Ramos (cell line): ENCODE results near the gene GLI2.

ENCODE experiments used
- in situ Hi-C: fragments of 300-500 bp; cut with MboI; formaldehyde crosslinking; loops from one replicate; pipeline ENCODE4 v1.14.3; 2022; ENCODE audit warnings: low sequenced_read_pairs; ENCODE audit not compliant: unreplicated experiment

The GLI2 gene

DNA sequence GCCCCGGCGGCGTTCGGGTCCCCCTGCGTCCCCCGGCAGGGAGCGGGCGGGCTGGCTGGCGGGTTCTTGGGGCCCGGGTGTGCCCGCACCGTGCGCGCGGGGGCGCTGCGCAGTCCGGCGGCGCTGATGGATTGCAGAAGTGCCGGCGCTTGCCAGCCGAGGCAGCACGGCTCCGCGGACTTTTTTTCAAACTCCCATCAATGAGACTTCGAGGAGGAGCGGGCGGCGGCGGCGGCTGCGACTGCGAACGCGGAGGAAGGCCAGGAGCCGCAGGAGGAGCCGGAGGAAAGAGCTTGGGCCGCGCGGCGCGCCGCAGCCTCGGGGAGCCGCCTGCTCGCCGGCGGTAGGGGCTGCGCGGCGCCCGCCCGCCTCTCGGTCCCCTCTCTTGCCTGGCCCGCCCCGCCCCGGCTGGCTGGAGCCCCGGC lies at the start of gene GLI2:
Gene GLI2, plus strand, starts transcription at position 123 of the 425 bp plus-strand sequence. CDS start 61,453 bp downstream, outside the sequence.
- in situ Hi-C loops, result no loop called here

DNA sequence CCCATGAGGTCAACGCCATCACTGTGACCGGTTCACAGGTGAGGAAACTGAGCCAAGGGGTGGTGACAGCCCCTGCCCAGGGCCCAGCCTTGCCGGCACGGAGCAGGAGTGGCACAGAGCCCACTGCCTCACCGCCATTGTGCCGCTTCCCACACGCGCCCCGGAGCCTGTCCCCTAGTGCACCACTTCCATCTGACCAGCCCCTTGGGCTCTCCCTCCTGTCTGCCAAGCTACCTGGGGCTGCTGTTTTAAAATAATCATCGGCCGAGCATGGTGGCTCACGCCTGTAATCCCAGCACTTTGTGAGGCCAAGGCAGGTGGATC lies 49.7 kb upstream of the GLI2 start:
- in situ Hi-C loops, result loop anchor here (25.0 kb wide), 1 partner anchor 974 kb away; no protein-coding TSS in a partner anchor

DNA sequence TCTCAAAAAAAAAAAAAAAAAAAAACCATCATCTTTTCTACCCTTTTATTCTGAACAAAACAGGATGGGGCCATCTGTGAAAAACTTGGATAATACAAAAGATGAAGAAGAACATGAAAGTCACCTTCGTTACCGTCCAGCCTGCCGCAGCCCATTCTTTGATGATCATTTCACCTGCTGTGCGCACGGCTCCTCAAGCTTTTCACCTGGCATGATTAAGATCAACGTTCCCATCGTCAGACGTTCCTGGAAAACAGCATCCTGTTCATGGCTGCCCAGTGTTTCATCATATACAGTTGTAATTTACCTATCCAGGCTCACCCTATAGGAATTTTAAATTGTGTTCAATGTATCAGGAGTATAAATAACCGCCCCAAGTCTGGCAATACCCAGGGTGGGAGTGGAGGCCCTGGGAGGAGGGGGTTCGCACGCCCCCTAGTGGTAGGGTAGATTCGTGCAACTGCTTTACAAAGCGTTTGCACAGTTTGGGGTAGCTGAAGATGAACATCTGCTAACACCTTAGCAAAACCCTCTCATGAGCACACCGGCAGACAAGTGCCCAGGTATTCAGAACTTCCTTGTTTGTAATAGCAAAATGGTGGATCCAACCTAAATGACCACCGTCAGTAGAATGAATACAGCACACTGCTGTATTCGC lies 49.0 kb upstream of the GLI2 start:
- in situ Hi-C loops, result loop anchor here (25.0 kb wide), 1 partner anchor 974 kb away; no protein-coding TSS in a partner anchor

DNA sequence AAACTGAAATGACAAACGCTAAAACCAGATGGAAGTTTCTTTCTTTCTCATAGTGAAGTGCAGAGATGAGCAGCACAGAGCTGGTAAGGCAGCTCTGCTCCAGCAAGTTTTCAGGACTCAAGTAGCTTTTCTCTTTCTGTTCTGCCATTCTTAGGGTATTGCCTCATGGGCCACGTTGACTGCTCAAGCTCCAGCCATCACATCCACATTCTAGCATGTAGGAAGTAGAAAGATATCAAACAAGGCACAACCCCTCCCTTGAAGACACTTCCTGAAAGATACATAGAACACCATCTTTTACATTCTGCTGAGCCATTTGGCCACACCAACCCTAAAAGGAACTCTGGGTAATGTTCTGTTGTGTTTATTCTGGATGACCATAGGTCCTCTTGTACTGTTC lies 48.5 kb upstream of the GLI2 start:
- in situ Hi-C loops, result loop anchor here (25.0 kb wide), 1 partner anchor 975 kb away; no protein-coding TSS in a partner anchor

DNA sequence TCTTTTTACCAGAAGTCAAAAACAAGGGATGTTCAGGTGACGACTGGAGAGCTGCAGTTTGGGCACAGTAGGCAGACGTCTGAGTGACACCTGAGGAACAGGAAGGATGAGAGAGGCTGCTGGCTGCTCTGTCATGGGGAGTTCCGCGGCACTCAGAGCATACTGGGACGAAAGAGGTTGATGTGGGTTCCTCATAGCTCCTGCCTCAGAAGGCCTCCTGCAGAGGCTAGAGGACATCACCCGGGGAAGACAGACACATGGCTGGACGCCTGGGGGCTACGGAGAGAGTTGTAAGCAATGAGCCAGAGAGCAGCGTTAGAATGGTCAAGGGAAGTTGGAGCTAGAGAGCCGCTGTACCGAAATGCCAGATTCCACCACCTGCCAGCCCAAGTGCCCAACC lies 45.1 kb upstream of the GLI2 start:
- in situ Hi-C loops, result loop anchor here (10.0 to 25.0 kb wide), 2 partner anchors 394 to 978 kb away; no protein-coding TSS in a partner anchor

DNA sequence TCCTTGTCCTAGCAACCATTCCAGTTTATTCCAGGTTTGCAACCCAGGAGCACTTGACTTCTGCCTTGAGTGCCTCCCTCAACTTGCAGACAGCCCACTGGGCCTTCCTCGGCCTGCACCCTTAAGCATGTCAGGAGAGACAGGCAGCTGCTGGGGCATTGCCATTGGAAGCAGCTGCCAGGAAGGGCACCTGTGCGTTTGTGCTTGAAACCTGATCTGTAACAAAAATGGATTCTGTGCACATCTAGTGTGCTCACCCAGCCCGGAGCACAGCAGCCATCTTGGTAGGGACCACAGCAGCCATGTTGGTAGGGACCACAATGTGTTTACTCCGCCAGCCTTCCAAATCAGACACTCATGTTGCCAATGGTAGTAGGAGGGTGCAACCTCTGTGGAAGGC lies 44.3 kb upstream of the GLI2 start:
- in situ Hi-C loops, result loop anchor here (10.0 to 25.0 kb wide), 2 partner anchors 393 to 979 kb away; no protein-coding TSS in a partner anchor

DNA sequence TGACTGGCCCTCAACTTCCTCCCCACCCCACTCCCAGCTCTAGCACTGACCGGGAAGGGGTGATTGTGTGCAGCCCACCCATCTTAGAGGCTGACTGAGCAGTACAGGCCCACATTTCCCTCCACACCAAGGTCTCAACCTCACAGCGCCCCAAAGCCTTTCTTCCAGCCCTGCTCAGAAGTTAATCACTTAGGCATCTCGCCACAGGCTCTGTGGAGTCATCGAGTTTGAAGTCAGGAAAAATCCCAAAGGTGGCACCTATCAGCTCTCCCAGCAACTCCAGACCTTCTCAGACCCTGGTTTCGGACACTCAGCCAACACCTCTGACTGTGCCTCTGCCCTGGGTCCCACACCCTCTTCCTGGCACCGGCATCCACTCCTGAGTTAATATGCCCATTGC lies 43.0 kb upstream of the GLI2 start:
- in situ Hi-C loops, result loop anchor here (10.0 to 25.0 kb wide), 2 partner anchors 392 to 980 kb away; no protein-coding TSS in a partner anchor

DNA sequence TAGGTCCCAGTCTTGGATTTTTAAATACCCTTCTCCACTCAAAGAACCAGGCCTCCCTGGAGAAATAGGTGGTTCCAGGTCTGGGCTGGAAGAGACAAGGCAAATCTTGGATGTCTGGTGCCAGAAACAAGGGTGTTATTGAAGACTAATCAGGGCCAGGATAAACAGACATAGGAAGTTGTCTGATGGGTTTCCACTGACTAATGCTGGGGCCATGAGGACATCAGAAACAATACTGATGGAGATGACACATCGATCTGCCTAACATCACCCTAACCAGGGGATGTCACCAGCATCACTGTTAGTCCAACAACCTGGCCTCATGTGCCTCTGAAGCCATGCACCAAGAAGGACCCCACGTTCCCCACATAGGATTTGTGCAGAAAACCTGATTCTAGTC lies 42.5 kb upstream of the GLI2 start:
- in situ Hi-C loops, result loop anchor here (10.0 to 25.0 kb wide), 2 partner anchors 392 to 981 kb away; no protein-coding TSS in a partner anchor

DNA sequence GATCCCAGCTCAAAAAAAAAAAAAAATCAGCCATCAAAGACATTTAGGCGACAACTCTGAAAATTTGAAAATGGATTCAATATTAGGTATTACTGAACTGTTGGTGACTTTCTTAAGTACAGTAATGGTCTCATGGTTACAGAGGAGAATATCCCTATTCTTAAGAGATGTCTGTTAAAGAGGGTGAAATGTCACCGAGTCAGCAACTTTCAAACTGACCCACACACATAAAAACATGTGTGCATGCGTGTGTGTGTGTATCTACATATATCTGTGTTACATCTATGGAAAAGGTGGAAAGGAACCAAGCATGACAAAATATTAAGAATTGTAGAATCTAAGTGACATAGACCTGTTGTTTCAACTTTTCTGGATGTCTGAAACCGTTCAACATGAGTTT lies 41.6 kb upstream of the GLI2 start:
- in situ Hi-C loops, result loop anchor here (10.0 to 25.0 kb wide), 2 partner anchors 391 to 982 kb away; no protein-coding TSS in a partner anchor

DNA sequence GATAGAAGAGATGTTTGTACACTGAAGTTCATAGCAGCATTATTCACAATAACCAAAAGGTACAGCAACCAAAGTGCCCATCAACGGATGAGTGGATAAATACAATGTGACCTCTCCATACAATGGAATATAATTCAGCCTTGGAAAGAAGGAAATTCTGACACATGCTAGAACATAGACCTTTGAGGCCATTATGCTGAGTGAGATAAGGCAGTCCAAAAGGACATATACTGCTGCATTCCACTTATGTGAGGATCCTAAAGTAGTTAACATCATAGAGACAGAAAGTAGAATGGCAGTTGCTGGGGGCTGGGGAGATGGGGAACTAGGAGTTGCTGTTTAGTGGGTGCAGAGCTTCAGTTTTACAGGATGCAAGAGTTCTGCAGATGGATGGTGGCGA lies 38.2 kb upstream of the GLI2 start:
- in situ Hi-C loops, result loop anchor here (10.0 to 25.0 kb wide), 2 partner anchors 387 to 985 kb away; no protein-coding TSS in a partner anchor

DNA sequence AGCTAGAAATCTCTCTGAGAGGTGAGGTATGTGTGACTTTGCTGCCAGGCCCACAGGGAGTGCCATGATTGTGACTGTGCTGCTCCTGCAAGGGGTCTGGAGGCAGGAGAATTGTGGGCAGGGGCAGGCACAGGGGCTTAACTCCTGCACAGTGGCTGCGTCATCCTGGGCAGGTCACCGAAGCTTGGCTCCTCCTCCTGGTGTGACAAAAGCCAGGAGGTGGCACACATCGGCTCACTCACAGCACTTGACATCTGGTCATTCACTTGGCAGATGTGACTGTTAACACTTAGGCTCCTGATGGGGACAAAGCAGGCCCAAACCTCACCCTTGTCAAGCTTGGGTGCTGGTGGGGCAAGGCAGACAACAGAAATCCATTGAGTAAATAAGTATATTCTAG lies 36.4 kb upstream of the GLI2 start:
- in situ Hi-C loops, result loop anchor here (10.0 to 25.0 kb wide), 2 partner anchors 386 to 987 kb away; no protein-coding TSS in a partner anchor

DNA sequence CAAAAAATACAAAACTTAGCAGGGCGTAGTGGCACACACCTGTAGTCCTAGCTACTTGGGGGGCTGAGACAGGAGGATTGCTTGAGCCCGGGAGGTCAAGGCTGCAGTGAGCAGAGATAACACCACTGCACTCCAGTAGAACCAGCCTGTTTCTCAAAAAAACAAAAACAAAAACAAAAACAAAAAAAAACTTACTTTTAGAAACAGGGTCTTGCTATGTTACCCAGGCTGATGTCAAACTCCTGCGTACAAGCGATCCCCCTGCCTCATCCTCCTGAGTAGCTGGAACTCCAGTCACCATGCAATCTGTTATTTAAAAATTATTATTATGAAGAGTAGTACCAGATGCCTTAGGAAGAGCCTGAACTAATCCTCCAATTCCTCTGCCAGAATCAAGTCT lies 35.0 kb upstream of the GLI2 start:
- in situ Hi-C loops, result no loop called here

DNA sequence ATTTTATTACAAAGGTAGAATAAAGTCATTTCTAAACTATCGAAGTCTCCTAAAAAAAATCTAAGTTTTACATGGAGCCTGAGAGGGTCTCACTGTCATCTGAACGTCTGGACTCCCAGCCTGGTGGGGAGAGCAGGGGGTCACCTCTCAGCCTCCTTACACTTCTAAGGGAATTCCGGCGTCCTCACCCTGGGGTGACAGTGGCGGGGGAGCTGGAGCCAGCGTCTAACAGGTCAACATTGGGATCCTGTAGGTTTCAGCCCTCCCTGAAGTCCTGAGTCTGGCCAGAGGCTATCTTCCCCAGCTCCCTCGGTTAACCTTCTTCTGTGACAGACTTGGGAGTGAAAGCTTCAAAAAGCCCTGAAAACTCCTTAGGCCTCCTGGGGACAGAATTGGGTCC lies 34.6 kb upstream of the GLI2 start:
- in situ Hi-C loops, result no loop called here

DNA sequence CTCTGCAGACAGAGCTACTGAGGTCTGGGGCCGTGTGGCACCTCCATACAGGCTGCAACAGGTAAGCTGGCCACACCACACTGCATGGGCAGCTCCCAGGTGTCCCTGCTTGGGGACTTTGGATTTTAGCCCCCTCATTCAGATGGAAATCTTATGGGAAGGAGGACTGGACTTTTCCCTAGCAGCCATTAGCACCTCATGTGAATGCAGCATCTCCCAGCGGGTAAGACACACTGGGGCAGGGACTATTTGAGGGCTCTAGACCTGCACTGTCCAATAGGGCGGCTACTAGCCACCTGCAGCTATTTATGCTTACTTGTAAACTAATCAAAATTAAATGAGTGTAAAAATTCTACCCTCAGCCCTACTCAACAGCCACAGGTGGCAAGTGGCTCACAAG lies 34.2 kb upstream of the GLI2 start:
- in situ Hi-C loops, result no loop called here

DNA sequence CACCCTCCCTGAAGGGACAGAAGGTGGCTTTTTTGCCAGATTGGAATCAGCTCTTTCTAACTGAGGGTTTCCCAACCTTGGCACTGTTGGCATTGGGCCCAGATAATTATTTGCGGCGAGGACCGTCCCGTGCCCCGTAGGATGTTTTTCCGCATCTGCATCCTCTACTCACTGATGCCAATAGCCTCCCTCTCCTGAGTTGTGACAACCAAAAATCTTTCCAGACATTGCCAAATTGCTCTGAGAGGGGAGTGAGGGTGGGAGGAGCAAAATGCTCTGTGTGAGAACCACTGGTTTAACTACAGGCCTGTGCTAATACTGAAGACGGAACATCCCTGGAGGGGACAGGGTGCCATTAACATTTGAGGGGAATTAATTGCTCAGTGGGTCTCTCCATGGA lies 33.6 kb upstream of the GLI2 start:
- in situ Hi-C loops, result no loop called here

DNA sequence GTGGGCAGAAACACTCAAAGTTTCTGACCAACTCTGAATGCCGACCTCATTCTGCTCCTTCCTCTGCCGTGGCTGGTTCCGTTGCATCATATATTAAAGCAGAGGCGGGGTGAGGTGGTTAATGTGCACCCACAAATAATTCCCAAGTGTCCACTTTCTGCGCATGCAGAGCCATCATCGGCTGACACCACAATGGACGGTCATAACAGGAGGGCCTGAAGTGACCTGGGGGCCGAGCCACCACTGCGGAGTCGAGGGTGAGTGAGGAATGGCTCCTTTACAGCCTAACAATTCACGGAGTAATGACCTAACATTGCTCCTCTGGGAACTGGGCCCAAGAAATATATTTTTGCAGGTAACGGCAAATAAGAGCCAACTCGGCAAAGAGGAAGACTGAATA lies 32.9 kb upstream of the GLI2 start:
- in situ Hi-C loops, result no loop called here

DNA sequence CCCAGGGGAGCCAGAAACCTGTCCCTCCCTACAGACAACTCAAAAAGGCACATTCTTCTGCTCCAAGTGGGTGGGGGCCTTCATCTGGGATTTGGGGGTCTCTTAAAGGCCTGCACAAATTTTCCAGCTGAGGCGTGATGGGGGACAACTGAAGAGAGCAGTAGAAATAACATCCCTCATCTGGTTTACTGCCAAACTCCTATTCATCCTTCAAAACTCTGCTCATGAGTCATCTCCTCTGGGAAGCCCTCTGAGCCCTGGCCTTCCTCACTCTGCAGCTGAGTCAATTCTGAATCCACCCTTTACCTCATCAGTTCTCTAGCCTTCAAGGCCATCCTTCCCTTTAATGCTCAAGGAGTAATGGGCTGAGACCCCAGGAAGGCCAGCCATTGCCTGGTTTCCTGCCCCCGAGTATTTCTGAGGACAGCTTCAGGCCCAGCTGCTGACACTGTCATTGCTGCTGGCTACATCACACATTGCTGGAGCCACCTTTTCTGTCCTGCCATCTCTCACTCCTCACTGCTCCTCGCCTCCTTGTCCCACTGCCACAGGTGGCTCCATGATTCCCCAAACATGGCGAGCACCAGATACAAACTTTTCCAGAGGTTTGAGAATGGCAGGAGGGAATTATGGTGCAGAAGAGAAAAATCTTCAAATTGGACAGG lies 32.2 kb upstream of the GLI2 start:
- in situ Hi-C loops, result no loop called here

DNA sequence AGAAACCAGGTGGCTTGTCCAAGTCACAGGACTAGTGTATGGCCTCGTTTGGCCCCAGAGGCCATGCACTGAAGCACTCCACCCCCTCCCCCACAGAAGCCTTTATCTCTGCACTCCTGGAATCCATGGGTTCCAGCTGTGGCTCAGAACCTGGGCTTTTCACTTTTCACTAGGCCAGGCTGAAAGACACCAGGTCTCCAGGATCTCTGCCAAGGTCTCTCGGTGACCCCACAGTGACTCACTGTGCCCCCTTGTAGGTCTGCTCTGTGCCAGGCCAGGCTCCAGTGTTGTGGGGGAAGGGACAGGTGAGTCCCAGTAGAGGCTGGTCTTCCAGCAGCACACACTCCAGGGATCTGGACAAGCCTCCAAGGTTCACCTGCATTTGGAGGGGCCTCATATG lies 31.0 kb upstream of the GLI2 start:
- in situ Hi-C loops, result no loop called here

DNA sequence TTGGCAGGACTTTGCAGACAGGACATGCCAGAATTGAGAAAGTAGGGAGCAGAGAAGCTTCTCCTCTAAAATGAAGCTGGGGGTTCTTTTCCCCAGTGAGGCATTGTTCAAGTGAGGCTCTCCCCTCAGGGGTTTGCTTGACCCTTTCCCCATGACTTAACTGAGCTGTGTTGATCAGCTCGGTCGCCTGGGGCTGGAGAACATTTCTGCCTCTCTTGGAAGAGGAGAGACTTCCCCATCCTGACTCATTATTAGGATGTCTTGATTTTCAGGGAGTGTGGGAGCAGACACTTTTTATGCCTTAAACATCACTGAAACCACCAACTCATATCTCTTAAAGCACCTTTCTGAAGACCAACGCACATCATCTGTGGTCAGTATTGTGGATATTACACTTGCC lies 27.9 kb upstream of the GLI2 start:
- in situ Hi-C loops, result no loop called here

DNA sequence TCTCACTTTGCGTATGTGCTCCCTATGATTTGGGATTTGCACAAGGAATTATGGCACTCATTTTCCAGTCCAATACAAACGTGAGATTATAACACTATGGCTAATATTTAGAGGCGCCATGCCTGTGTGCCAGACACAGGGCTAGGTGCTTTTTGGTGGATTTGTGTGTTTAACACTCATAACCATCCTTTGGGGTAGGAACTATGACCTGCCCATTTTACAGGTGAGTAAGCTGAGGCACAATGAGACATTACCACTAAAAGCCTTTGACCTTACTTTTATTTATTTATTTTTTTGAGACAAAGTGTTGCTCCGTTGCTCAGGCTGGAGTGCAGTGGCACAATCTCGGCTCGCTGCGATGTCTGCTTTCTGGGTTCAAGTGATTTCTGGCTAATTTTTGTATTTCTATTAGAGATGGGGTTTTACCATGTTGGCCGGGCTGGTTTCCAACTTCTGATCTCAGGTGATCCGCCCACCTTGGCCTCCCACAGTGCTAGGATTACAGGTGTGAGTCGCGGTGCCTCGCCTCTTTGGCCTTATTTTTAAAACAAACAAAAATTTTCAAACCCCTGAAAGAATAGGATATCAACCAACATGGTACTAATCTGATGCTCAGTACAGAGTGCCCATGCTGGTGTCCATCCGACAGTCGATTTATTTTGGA lies 26.6 kb upstream of the GLI2 start:
- in situ Hi-C loops, result no loop called here

DNA sequence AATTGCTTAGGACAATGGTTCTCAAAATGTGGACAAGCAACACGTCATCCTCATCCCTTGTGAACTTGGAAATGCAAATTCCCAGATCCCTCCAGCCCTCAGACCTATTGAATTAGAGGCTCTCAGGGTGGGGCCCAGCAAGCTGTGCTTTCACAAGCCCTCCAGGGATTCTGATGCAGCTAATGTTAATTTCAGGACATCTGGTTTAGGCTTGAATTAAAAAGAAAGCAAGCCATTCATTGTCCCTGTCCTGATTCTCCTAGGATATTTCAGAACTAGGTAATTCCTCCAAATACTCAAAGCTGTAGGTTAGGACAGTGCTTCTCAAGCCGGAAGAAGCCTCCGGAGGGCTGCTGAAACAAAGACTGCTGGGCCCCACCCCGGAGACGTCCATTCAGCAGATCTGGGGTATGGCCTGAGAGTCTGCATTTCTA lies 26.0 kb upstream of the GLI2 start:
- in situ Hi-C loops, result no loop called here
